BJ (cell line): Measurements from ENCODE around the gene CPNE1. TPM values are rescaled to one million over a fixed set of nuclear protein-coding genes. Genes with fewer than 3 reads are reported as not detected.

ENCODE experiments used
- CTCF ChIA-PET: fragments of 350-600 bp; formaldehyde crosslinking; extraction: SDS; loops from one replicate; lab custom pipeline; 2021; ENCODE audit warnings: antibody characterized with exemption, inconsistent platforms; lab: Yijun Ruan, JAX
- POLR2A ChIA-PET: fragments of 300-600 bp; sonication (Branson Sonifier 250); formaldehyde crosslinking; extraction: SDS; loops from one replicate; lab custom pipeline; 2021; ENCODE audit warnings: antibody characterized with exemption; lab: Charles Lee
- DNase-seq: peaks from one replicate; pipeline ENCODE4 v3.0.0-alpha.2; 2011; ENCODE audit warnings: low read depth
- H3K27me3 ChIP-seq: 2 replicates; pipeline ENCODE4 v1.6.0; 2011; ENCODE audit warnings: low read length; ENCODE audit not compliant: control insufficient read depth, insufficient read depth
- H3K36me3 ChIP-seq: 2 replicates; pipeline ENCODE4 v1.5.1; 2011; ENCODE audit warnings: low read length; ENCODE audit not compliant: control insufficient read depth, insufficient read depth
- H3K4me3 ChIP-seq: 2 replicates; pipeline ENCODE4 v1.5.1; 2011; ENCODE audit warnings: low read depth, mild to moderate bottlenecking, control low read depth, low read length
- polyA plus RNA-seq: library from polyadenylated mRNA; depleted of rRNA; stranded (reverse); fragments of >200 nt; gene quantifications from 2 replicates; pipeline ENCODE4 v1.2.3, GENCODE V29; 2011
- TF ChIP-seq, protein P1 (sequence below): IDR thresholded peaks from 2 replicates; pipeline ENCODE4 v1.5.1; 2011; ENCODE audit warnings: low read depth, mild to moderate bottlenecking, control low read depth, inconsistent platforms, low read length, moderate library complexity; ENCODE audit not compliant: insufficient read depth

The CPNE1 gene
- polyA plus RNA-seq, 1 experiment, result 217 TPM

GRCh38 chr20:35704514-35705261 is 40.0 kb upstream of the CPNE1 start:
- TF ChIP-seq, protein P1, sequence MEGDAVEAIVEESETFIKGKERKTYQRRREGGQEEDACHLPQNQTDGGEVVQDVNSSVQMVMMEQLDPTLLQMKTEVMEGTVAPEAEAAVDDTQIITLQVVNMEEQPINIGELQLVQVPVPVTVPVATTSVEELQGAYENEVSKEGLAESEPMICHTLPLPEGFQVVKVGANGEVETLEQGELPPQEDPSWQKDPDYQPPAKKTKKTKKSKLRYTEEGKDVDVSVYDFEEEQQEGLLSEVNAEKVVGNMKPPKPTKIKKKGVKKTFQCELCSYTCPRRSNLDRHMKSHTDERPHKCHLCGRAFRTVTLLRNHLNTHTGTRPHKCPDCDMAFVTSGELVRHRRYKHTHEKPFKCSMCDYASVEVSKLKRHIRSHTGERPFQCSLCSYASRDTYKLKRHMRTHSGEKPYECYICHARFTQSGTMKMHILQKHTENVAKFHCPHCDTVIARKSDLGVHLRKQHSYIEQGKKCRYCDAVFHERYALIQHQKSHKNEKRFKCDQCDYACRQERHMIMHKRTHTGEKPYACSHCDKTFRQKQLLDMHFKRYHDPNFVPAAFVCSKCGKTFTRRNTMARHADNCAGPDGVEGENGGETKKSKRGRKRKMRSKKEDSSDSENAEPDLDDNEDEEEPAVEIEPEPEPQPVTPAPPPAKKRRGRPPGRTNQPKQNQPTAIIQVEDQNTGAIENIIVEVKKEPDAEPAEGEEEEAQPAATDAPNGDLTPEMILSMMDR, result no peak
- POLR2A ChIA-PET, result interaction anchor here (0.7 kb wide), 1 partner anchor 16 kb away, joined by 3 read pairs; no protein-coding TSS in a partner anchor
- H3K27me3 ChIP-seq, result no peaks in the 10 kb centered on the region
- no peak overlapping the region for H3K4me3 ChIP-seq
- no peak for DNase-seq
- peaks cover 11% of the 10 kb centered on the region for H3K36me3 ChIP-seq
- CTCF ChIA-PET, result interaction anchor here (1.7 to 2.4 kb wide), 2 partner anchors 11 to 179 kb away, joined by 4 to 5 read pairs; no protein-coding TSS in a partner anchor

DNA sequence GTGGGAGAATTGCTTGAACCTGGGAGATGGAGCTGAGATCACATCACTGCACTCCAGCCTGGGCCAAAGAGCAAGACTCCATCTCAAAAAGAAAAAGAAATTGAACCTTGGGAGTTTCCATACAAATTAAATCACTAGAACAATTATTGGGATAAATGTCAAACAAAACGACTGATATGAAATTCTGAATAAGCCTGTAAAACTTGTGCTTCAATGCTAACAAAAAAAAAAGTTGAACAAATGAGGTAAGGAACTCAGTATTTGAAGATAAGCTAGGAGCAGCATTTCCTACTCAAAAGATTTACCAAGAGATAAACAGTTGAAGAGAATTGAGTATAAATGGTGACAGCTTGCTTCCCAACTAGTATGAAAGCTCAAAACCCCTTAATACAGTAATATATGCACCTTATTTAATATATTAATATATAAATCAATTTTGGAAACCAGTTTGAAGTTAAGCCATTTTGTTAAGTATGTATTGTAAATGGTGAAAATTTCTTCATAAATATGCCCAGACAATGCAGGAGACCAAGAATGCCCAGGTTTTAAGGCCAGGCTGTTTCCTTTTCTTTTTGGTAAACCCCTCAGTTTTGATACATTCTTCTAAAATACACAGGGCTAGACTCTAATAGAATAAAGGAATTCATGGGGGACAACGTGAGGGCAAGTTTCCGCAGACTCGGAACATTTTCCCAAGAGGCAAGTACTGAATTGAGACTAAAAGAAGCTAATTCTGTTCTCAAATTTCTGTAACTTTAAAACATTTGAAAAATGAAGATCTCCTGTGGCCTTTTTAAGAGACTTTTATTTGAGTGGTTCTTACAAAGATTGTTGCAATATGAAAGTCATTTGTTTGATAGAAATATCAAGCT is 38.4 kb upstream of the CPNE1 start:
- ChIA-PET POLR2A (interaction anchor here (0.7 kb wide), 1 partner anchor 16 kb away, joined by 12 read pairs; no protein-coding TSS in a partner anchor), CTCF (interaction anchor here (0.6 to 2.4 kb wide), 5 partner anchors 8 to 251 kb away, joined by 3 to 5 read pairs (median 4); partner anchors contain the start of gene SCAND1)
- no peak for DNase-seq
- no peaks in the 10 kb centered on the region for H3K27me3 ChIP-seq
- H3K36me3 ChIP-seq, result peaks cover 9% of the 10 kb centered on the region
- TF ChIP-seq, protein P1, result no peak
- no peak overlapping the region for H3K4me3 ChIP-seq

- no peak overlapping the region for H3K4me3 ChIP-seq
- H3K36me3 ChIP-seq, result peaks cover 9% of the 10 kb centered on the region
- ChIA-PET POLR2A (interaction anchor here (0.5 kb wide), 1 partner anchor 26 kb away, joined by 4 read pairs; no protein-coding TSS in a partner anchor), CTCF (interaction anchor here (1.0 to 2.4 kb wide), 4 partner anchors 9 to 252 kb away, joined by 3 to 5 read pairs (median 4); partner anchors contain the start of gene SCAND1)
- peak; percentile 58 for DNase-seq
- TF ChIP-seq, protein P1, result no peak
- H3K27me3 ChIP-seq, result no peaks in the 10 kb centered on the region
These were observed 37.5 kb upstream of the CPNE1 start for GRCh38 chr20:35702051-35702823.

- Histone ChIP-seq H3K4me3 (no peak overlapping the region), H3K27me3 (no peaks in the 10 kb centered on the region), H3K36me3 (peaks cover 9% of the 10 kb centered on the region; the same call in 1 of the 2 replicates)
- no peak for DNase-seq
- ChIA-PET POLR2A (interaction anchor here (0.9 kb wide), 1 partner anchor 42 kb away, joined by 3 read pairs; the partner anchor contains the start of gene RBM39), CTCF (interaction anchor here (0.6 to 1.8 kb wide), 5 partner anchors 9 to 191 kb away, joined by 3 to 5 read pairs (median 3); no protein-coding TSS in a partner anchor)
- TF ChIP-seq, protein P1, result no peak
These were observed 36.0 kb upstream of the CPNE1 start for GRCh38 chr20:35700625-35701148.
